Bronchial epithelial cell (primary cell): Measurements from ENCODE around the gene MCUB. TPM values are rescaled to one million over a fixed set of nuclear protein-coding genes. Genes with fewer than 3 reads are reported as not detected.

Experiments used
- DNase-seq: peaks from one replicate; pipeline ENCODE4 v3.0.0-alpha.2; 2010; ENCODE audit warnings: low read depth
- FAIRE-seq: peaks from 2 replicates; lab custom pipeline; 2011; peaks lifted over from hg19 to GRCh38; lab: Jason Lieb, UNC
- H3K27me3 ChIP-seq: 2 replicates; pipeline ENCODE4 v1.5.1; 2011; ENCODE audit warnings: low read length; ENCODE audit not compliant: control insufficient read depth, insufficient read depth
- H3K36me3 ChIP-seq: 2 replicates; pipeline ENCODE4 v1.5.1; 2011; ENCODE audit warnings: low read length; ENCODE audit not compliant: control insufficient read depth, insufficient read depth
- H3K4me3 ChIP-seq: 2 replicates; pipeline ENCODE4 v1.5.1; 2011; ENCODE audit warnings: mild to moderate bottlenecking, low read depth, low read length, control low read depth
- total RNA-seq: library from RNA; depleted of rRNA; stranded (reverse); fragments of >200 nt; gene quantifications from 2 replicates; pipeline ENCODE4 v1.2.1, GENCODE V29; 2014
- TF ChIP-seq, protein P1 (sequence below): IDR thresholded peaks from 2 replicates; pipeline ENCODE4 v1.5.1; 2011; ENCODE audit warnings: mild to moderate bottlenecking, moderate library complexity, low read length, control low read depth, inconsistent platforms; ENCODE audit not compliant: insufficient read depth, severe bottlenecking

MCUB gene
- total RNA-seq, 1 donor from 2014 or later: 4.7 TPM

GRCh38 chr4:109722357-109722756 lies 162.3 kb downstream of the MCUB start:
- Histone ChIP-seq H3K27me3 (no peaks in the 10 kb centered on the region), H3K4me3 (no peak overlapping the region), H3K36me3 (peaks cover 2% of the 10 kb centered on the region)
- FAIRE-seq (no peak), DNase-seq (no peak)
- TF ChIP-seq, protein P1, sequence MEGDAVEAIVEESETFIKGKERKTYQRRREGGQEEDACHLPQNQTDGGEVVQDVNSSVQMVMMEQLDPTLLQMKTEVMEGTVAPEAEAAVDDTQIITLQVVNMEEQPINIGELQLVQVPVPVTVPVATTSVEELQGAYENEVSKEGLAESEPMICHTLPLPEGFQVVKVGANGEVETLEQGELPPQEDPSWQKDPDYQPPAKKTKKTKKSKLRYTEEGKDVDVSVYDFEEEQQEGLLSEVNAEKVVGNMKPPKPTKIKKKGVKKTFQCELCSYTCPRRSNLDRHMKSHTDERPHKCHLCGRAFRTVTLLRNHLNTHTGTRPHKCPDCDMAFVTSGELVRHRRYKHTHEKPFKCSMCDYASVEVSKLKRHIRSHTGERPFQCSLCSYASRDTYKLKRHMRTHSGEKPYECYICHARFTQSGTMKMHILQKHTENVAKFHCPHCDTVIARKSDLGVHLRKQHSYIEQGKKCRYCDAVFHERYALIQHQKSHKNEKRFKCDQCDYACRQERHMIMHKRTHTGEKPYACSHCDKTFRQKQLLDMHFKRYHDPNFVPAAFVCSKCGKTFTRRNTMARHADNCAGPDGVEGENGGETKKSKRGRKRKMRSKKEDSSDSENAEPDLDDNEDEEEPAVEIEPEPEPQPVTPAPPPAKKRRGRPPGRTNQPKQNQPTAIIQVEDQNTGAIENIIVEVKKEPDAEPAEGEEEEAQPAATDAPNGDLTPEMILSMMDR: no peak

GRCh38 chr4:109723110-109723509 lies 163.1 kb downstream of the MCUB start:
- no peak for FAIRE-seq
- no peak for DNase-seq

GRCh38 chr4:109728385-109728784 lies 168.3 kb downstream of the MCUB start:
- peak; percentile 42 for DNase-seq
- Histone ChIP-seq H3K36me3 (no peaks in the 10 kb centered on the region), H3K27me3 (no peaks in the 10 kb centered on the region), H3K4me3 (peak overlapping the region; percentile 67)
- TF ChIP-seq, protein P1: no peak
- FAIRE-seq: no peak

More at GRCh38 chr4:109723110-109723509, 163.1 kb downstream of the MCUB start:
- TF ChIP-seq, protein P1: no peak
- no peak overlapping the region for H3K4me3 ChIP-seq
- H3K36me3 ChIP-seq: no peaks in the 10 kb centered on the region
- no peaks in the 10 kb centered on the region for H3K27me3 ChIP-seq

DNA sequence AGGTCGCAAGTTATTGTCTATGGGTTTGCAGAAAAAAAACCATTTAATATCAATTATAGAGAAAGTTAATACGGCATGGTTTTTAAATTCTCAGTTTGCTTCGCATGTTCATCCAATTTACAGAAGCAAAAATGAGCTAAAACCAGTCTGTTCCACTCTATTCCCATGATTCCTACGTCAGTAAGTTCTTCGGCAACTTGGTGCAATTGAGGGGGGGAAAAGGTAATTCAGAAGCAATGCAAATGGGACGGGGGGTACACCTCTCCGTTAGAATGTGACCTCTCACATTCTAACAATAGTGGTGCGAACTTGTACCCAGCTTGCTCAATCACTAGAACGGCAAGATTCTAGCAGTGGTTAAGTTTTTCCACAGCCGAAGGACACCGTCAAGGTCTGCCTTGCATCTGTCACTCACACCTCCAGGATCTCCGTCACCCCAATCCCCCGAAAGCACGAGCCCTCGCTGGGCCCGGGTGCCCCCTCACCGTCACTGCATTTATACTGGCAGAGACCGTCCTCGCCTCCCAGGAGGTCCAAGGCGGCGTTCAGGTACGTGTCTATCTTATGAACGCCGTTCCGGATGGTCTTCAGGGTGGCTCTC lies 169.2 kb downstream of the MCUB start:
- Histone ChIP-seq H3K4me3 (peak overlapping the region; percentile 67), H3K27me3 (no peaks in the 10 kb centered on the region), H3K36me3 (no peaks in the 10 kb centered on the region)
- TF ChIP-seq, protein P1: no peak
- no peak for FAIRE-seq
- peak; percentile 26 for DNase-seq

- FAIRE-seq (no peak), DNase-seq (peak; percentile 81)
- Histone ChIP-seq H3K4me3 (peak within 1 kb of the TSS; percentile 67), H3K36me3 (no peaks in the 10 kb centered on the region), H3K27me3 (no peaks in the 10 kb centered on the region)
- TF ChIP-seq, protein P1: no peak
Observed at GRCh38 chr4:109729718-109730618, 169.9 kb downstream of the MCUB start, which contains the start of gene PLA2G12A. Gene PLA2G12A (minus strand): TSS chr4:109730070. CDS start chr4:109729809, 261 bp downstream.
